Fibroblast of villous mesenchyme (primary cell): ENCODE measurements around the gene PIKFYVE. TPM values are rescaled to one million over a fixed set of nuclear protein-coding genes. Genes with fewer than 3 reads are reported as not detected.

ENCODE experiments used
- DNase-seq: peaks from one replicate; pipeline ENCODE4 v3.0.0-alpha.2; 2010; ENCODE audit warnings: low read depth
- H3K4me3 ChIP-seq: 2 replicates; pipeline ENCODE4 v1.5.1; 2011; ENCODE audit warnings: low read depth, mild to moderate bottlenecking, low read length
- CTCF ChIP-seq: IDR thresholded peaks from 2 replicates; pipeline ENCODE4 v1.5.1; 2012; ENCODE audit warnings: low read depth, mild to moderate bottlenecking, low read length; ENCODE audit not compliant: insufficient read depth
- total RNA-seq: library from RNA; depleted of rRNA; stranded (reverse); fragments of >200 nt; gene quantifications from 2 replicates; pipeline ENCODE4 v1.2.3, GENCODE V29; 2012

PIKFYVE gene
- total RNA-seq, 1 donor, result 46.6 TPM

- no peak for DNase-seq
- no peak overlapping the region for H3K4me3 ChIP-seq
- TF ChIP-seq CTCF, result no peak
Observed at GRCh38 chr2:208300847-208301618, 35.0 kb downstream of the PIKFYVE start.

GRCh38 chr2:208304157-208304556, 38.1 kb downstream of the PIKFYVE start:
- no peak for DNase-seq
- no peak for TF ChIP-seq CTCF
- no peak overlapping the region for H3K4me3 ChIP-seq

- H3K4me3 ChIP-seq, result no peak overlapping the region
- TF ChIP-seq CTCF, result no peak
- DNase-seq, result no peak
Observed at GRCh38 chr2:208304695-208305094, 38.6 kb downstream of the PIKFYVE start.

GRCh38 chr2:208306291-208306690, 40.2 kb downstream of the PIKFYVE start:
- DNase-seq, result peak; percentile 29
- H3K4me3 ChIP-seq, result no peak overlapping the region
- no peak for TF ChIP-seq CTCF

- no peak for TF ChIP-seq CTCF
- H3K4me3 ChIP-seq, result no peak overlapping the region
- no peak for DNase-seq
Observed at GRCh38 chr2:208311321-208311720, 45.3 kb downstream of the PIKFYVE start.

- no peak for DNase-seq
Observed at GRCh38 chr2:208311954-208312353, 45.9 kb downstream of the PIKFYVE start.

More at GRCh38 chr2:208311954-208312353, 45.9 kb downstream of the PIKFYVE start:
- H3K4me3 ChIP-seq, result no peak overlapping the region
- TF ChIP-seq CTCF, result no peak
